Cardiac septum (tissue), 1 donor: Measurements from ENCODE around the gene AZU1. TPM values are rescaled to one million over a fixed set of nuclear protein-coding genes. Genes with fewer than 3 reads are reported as not detected.
"Not testable (repeated sequence)": the region's sequence is repeated elsewhere in the genome, so short reads cannot be mapped to it uniquely, and the experiment has no call there.

ENCODE experiments used
- DNase-seq: peaks from one replicate; pipeline ENCODE4 v3.0.0-alpha.2; 2020; ENCODE audit warnings: low spot score
- intact Hi-C: fragments of 100-400 bp; cut with DNase I; formaldehyde crosslinking; loops from one replicate; pipeline ENCODE4 v1.14.0; 2022
- total RNA-seq: library from RNA; stranded (reverse); fragmentation: NEBNext Ultra II Directional; extraction: Animal tissue kit (Norgen Biotek cat#: 25700); gene quantifications from one replicate; pipeline ENCODE4 v1.2.1, GENCODE V29; 2021
- donor health status: DM: no; HTN: no; CAD: no.

AZU1 gene
- total RNA-seq, 1 donor from 2014 or later = 1.1 TPM

DNA sequence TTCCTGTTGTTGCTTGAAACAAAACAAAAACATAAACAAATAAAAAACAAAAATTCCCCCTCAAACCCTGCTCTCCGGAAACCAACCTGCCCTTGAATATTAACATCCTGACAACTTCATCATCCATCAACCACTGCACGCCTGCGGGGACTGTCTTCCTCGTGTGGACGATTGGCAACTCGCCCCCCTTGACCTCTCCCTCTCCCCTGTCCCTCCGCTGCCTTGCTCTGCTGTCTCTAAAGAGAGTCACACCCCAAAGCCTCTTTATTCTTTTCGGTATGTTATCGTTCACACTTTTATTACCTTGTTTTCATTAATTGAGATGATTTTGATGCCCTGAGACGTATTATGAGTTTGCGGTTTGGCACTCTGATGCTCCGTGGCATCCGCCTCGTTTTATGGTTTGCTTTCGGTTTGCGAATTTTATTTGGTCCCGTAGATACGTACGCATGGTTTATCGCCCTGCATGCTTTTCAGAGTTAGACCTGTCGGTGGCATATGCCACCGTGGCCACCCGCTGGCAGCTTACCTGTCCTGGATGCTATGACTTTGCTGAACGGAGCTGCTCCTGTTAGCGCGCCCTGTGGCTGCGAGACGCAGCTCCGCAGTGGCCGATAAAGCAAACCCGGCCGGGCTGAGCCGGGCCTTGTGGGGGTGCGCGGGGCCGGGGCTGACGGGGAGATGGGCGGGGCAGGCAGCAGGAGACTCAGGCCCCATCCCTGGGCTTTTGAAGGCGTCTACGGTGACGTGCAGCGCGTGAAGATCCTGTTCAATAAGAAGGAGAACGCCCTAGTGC is 19.8 kb upstream of the AZU1 start:
- intact Hi-C loops = no loop called here
- DNase-seq = no peak

DNA sequence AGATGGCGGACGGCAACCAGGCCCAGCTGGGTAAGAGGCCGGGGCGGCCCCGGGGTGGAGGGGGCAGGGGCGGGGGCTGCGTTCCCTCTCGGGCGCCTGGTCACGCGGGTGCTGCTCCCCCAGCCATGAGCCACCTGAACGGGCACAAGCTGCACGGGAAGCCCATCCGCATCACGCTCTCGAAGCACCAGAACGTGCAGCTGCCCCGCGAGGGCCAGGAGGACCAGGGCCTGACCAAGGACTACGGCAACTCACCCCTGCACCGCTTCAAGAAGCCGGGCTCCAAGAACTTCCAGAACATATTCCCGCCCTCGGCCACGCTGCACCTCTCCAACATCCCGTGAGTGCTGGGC is 19.2 kb upstream of the AZU1 start:
- no peak for DNase-seq
- intact Hi-C loops = no loop called here

DNA sequence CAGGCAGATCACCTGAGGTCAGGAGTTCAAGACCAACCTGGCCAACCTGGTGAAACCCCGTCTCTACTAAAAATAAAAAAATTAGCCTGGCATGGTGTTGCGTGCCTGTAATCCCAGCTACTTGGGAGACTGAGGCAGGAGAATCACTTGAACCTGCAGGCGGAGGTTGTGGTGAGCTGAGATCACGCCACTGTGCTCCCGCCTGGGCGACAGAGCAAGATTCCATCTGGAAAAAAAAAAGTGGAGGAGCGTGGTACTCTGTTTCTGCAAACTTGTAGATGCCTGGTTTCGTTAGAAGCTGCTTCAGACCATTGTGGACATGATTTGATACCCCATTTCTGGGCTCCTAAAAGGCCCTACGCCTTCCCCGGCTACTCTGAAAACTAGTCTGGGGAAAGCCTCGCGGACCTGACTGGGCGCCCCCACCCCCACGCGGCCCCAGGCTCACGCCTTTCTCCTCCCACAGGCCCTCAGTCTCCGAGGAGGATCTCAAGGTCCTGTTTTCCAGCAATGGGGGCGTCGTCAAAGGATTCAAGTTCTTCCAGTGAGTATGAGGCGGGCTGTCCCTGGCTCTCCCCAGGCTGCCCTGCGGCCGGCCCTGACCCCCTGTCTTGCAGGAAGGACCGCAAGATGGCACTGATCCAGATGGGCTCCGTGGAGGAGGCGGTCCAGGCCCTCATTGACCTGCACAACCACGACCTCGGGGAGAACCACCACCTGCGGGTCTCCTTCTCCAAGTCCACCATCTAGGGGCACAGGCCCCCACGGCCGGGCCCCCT is 17.4 kb upstream of the AZU1 start:
- intact Hi-C loops = no loop called here
- DNase-seq = no peak

DNA sequence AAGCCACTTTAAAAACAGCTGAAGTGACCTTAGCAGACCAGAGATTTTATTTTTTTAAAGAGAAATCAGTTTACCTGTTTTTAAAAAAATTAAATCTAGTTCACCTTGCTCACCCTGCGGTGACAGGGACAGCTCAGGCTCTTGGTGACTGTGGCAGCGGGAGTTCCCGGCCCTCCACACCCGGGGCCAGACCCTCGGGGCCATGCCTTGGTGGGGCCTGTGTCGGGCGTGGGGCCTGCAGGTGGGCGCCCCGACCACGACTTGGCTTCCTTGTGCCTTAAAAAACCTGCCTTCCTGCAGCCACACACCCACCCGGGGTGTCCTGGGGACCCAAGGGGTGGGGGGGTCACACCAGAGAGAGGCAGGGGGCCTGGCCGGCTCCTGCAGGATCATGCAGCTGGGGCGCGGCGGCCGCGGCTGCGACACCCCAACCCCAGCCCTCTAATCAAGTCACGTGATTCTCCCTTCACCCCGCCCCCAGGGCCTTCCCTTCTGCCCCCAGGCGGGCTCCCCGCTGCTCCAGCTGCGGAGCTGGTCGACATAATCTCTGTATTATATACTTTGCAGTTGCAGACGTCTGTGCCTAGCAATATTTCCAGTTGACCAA is 16.7 kb upstream of the AZU1 start:
- DNase-seq = no peak
- intact Hi-C loops = no loop called here

DNA sequence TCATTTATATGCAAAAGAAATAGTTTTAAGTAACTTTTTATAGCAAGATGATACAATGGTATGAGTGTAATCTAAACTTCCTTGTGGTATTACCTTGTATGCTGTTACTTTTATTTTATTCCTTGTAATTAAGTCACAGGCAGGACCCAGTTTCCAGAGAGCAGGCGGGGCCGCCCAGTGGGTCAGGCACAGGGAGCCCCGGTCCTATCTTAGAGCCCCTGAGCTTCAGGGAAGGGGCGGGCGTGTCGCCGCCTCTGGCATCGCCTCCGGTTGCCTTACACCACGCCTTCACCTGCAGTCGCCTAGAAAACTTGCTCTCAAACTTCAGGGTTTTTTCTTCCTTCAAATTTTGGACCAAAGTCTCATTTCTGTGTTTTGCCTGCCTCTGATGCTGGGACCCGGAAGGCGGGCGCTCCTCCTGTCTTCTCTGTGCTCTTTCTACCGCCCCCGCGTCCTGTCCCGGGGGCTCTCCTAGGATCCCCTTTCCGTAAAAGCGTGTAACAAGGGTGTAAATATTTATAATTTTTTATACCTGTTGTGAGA is 16.1 kb upstream of the AZU1 start:
- intact Hi-C loops = no loop called here
- DNase-seq = no peak

DNA sequence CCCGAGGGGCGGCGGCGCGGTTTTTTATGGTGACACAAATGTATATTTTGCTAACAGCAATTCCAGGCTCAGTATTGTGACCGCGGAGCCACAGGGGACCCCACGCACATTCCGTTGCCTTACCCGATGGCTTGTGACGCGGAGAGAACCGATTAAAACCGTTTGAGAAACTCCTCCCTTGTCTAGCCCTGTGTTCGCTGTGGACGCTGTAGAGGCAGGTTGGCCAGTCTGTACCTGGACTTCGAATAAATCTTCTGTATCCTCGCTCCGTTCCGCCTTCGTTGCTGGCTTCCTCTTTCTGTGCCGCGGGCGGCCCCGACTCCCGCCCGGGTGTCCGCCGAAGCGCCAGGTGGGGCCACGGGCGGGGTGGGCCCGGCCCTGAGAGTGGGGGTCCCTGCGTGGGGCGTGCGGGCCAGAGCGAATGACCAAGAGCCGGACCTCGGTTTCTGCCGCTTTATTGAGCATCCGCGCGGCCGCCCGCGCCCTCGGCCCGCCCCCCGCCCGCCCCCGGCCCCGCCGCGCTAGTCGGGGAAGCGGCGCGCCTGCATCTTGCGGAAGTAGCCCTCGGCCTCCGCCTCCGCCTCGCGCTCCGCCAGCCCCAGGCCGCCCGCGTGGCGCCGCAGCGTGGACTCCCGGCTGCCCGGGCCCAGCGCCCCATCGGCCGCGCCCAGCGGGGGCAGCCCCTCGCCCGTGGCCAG is 15.4 kb upstream of the AZU1 start:
- intact Hi-C loops = no loop called here
- no peak for DNase-seq

DNA sequence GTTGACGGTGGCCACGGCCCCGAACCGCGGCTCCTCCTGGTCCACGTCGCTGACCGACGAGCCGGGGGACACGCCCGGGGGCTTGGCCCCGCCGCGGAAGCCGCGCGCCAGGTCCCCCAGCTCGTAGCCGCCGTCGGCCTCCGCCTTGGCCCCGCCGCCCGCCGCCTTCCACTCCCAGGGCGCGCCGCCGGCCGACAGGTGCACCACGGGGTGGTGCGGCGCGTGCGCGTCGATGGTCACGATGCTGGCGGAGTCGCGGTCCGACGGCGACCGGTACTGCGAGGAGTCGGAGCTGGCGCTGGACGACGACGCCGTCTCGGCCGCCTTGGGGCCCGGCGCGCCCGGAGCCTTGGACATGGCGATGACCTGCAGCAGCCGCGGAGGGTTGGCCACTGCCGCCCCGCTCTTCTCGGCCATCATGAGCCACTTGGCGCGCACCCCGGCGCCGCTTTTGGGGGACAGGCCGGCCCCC is 14.9 kb upstream of the AZU1 start:
- intact Hi-C loops = no loop called here
- no peak for DNase-seq

DNA sequence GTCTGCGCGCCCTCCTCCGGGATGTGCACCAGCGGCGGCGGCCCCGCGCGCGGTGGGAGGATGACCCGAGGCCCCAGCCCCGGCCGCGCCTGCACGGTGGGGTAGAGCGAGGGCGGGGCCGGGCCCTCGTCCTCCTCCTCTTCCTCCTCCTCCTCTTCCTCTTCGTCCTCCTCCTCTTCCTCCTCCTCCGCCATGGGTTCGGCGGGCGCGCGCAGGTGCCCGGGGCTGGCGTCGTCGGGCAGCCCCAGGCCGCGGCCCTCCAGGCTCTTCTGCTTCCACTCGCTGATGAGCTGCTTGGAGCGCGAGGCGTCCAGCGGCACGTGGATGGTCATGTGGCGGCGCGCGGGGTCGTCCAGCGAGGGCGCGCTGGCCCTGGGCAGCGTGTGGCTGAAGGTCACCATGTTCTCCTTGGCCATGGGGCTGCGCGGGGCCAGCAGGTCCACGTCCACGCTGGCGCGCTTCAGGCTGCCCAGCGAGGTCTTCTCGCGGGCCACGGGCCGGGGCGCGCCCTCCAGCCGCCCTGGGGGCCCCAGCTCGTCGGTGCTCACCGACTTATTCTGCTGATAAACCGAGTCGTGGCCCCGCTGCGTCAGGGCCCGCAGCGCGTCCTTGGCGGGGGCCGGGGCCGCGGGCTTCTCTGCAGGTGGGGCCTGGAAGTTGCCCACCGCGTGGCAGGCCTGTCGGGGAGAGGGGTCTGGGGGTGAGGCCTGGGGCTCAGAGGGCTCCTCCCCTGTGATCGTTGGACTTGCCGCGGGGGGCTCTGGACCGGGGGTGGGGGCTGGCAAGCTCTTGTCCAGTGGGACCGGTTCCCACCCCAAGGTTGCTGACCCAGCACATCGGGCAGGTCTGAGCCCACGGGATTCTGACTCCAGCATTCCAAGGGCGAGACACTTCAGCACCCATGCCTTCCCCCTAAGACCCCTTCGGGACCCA is 14.2 kb upstream of the AZU1 start:
- no peak for DNase-seq
- intact Hi-C loops = no loop called here

DNA sequence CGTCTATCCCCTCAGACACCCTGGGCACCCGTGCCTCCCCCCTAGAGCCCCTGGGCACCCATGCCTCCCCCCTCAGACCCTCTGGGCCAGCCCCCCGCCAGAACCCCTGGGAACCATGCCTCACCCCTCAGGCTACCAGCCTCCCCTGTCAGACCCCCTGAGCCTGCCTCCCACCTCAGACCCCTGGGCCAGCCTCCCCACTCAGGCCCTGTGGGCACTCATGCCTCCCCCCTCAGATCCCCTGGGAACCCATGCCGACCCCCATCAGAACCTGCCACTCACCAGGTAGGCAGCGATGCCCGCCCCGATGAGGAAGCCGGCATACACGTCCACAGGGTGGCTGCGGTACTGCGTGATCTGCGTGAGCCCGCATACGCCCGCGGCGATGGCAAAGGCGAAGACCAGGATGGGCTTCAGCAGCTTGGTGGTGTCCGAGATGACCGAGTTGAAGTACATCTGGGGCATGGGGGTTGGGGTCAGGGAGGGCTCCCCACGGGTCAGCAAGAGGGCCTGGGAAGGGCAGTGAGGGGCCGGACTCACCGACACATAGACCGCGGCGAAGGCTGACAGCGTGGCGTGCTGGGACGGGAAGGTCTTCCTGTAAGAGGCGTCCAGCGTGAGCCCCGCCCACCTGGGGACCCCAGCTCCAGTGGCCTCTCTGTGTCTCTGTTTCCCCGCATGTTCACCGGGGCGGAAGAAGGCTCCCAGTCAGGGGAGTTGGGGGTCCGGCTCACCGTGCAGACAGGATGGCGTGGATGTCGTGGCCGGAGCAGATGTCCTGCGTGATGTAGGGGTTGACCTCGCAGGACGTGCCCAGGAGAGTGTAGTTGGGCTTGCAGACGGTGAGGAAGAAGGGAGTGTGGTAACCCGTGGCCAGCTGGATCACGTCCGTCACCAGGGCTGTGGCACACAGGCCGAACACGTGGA is 13.2 kb upstream of the AZU1 start:
- intact Hi-C loops = no loop called here
- no peak for DNase-seq

DNA sequence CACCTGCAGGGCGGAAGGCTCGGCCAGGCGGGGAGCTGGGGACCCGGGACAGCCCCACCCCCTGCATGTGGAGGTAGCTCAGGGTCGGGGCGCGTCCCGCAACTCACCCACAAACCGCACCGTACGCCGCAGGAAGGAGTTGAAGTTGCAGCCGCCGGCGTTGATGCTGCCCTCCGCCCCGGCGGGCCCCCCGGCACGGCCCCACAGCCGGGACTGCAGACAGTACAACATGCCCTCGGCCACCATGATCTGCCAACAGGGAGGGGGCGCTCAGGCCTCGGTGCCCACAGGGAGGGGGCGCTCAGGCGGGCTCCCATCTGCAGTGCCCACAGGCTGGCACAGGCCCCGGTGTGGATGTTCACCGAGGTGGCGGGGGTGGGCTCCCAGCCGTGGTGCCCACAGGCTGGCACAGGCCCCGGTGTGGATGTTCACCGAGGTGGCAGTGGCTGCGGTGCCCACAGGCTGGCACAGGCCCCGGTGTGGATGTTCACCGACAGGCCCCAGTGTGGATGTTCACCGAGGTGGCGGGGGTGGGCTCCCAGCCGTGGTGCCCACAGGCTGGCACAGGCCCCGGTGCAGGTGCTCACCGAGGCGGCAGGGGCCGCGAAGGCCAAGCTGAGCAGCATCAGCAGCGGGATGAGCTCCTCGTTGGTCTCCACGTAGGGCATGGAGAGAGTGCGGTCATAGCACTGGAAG is 12.4 kb upstream of the AZU1 start:
- DNase-seq = no peak
- intact Hi-C loops = no loop called here

DNA sequence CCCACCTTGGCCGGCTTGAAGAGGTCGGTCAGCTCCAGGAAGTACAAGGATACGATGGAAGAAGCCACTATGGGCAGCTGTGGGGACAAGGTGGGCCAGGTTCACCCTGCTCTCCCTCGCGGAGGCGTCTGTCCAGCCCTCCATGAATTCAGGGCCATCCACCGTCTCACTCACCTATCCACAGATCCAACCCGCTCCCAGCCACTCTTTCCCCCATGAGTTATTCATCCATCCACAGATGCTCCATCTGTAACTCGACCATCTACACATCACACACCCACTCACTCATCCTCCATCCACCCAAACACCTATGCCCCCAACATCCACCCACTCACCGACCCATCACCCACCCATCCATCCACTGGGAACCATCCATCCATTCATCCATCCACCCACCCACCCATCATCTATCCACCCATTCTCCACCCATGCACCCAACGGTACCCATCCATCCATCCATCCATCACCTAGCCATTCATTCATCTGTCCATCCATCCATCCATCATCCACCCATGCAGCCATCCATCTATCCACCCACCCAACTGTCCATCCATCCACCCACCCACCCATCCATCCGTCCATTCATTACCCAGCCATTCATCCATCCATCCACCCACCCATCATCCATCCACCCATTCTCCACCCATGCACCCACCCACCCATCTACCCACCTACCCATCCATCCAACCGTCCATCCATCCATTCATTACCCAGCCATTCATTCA is 11.7 kb upstream of the AZU1 start:
- no peak for DNase-seq
- intact Hi-C loops = no loop called here

DNA sequence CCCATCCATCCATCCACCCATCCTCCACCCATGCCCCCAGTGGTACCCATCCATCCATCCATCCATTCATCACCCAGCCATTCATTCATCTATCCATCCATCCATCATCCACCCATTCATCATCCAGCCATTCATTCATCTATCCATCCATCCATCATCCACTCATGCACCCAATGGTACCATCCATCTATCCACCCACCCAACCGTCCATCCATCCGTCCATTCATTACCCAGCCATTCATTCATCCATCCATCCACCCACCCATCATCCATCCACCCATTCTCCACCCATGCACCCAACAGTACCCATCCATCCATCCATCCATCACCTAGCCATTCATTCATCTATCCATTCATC is 11.2 kb upstream of the AZU1 start:
- intact Hi-C loops = no loop called here

DNA sequence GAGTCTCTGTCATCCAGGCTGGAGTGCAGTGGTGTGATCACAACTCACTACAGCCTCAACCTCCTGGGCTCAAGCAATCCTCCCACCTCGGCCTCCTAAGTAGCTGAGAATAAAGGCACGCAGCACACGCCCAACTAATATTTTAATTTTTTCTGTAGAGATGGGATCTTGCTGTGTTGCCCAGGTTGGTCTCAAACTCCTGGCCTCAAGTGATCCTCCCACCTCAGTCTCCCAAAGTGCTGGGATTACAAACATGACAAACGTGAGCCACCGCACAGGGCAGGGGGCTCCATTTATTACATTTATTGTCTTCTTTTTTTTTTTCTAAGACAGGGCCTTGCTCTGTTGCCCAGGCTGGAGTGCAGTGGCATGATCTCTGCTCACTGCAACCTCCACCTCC is 7.4 kb upstream of the AZU1 start:
- intact Hi-C loops, DNase-seq: not testable (repeated sequence)

More for the DNA sequence above, 11.2 kb upstream of the AZU1 start:
- DNase-seq = no peak

DNA sequence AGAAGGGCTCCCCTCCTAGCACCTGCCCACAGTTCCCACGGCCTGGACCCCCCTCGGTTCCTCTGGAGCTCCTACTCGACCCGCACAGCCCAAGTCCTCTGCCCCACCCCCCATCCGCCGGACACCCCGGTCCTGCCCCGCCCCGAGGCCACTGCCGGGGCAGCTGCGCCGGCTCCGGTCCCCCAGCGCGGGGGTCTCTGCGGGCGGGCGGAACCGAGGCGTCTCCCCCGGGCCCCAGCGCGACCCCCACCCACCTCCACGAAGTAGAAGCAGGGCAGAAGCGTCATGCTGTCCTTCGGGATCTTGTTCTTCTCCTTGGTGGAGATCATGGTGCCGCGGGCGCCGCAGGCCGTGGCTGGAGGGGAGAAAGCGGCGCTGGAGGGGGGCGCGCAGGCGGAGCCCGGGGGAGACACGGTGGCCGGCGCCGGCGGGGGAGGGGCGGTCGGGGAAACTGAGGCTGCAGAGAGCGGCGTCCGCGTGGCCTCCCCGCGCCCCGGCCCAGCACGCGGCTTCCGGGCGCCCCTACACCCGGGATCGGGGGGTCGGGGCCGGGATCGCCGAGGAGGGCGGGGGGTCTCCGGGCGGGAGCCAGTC is 6.3 kb upstream of the AZU1 start:
- intact Hi-C loops = no loop called here
- DNase-seq = no peak

DNA sequence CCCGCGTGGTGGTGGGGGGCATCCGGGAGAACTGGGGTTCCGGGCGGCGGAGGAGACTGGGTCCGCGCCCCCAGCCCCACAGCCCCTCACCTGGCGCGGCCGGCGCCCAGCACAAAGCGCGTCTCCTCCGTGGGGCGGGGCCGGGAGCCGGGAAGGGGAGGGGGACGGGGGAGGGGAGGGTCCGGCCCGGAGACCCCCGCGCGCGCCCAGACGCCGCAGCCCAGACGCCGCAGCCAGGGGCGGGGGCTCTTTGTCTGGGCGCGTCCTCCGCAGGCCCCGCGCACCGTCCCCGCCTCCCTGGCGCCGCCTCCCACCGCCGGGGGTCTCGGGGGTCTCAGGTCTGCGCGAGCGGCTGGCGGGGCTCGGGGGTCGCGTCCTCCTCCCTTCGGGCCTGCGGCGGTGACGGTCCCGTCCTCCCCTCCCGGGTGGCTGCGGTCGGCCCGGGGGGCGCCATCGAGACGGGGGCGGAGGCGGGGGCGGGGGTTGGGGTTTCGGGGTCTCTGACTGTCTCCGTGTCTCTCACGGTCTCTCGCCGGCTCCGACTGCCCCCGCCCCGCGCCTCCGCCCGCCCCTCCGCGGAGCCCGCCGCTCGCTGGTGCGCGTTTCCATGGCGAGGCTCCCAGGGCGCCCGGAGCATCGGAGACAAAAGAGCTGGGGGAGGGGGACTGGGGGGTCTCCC is 5.7 kb upstream of the AZU1 start, which contains the start of gene PLPPR3:
PLPPR3 (minus strand) TSS at position 131 of the 679 bp plus-strand sequence. CDS start 396 bp downstream, outside the sequence.
- intact Hi-C loops = no loop called here
- DNase-seq = no peak
